Neural crest cell (in vitro differentiated cells): ENCODE measurements around the gene PHACTR1. TPM values are rescaled to one million over a fixed set of nuclear protein-coding genes. Genes with fewer than 3 reads are reported as not detected.

ENCODE experiments used
- DNase-seq: peaks from one replicate; pipeline ENCODE4 v3.0.0; 2021; ENCODE audit warnings: low read depth, mixed read lengths, low spot score
- H3K27ac Mint-ChIP-seq: one replicate; pipeline ENCODE4 v1.8.0; 2021; ENCODE audit warnings: mild to moderate bottlenecking, mixed read lengths; ENCODE audit not compliant: unreplicated experiment
- H3K27me3 Mint-ChIP-seq: 2 replicates; pipeline ENCODE4 v1.8.0; 2021; ENCODE audit warnings: low read depth, mild to moderate bottlenecking, mixed read lengths
- H3K36me3 Mint-ChIP-seq: 2 replicates; pipeline ENCODE4 v1.8.0; 2021; ENCODE audit warnings: low read depth, mild to moderate bottlenecking, mixed read lengths
- H3K4me1 Mint-ChIP-seq: 2 replicates; pipeline ENCODE4 v1.8.0; 2021; ENCODE audit warnings: mixed read lengths
- H3K4me3 Mint-ChIP-seq: one replicate; pipeline ENCODE4 v1.8.0; 2021; ENCODE audit warnings: mild to moderate bottlenecking, mixed read lengths
- H3K9me3 Mint-ChIP-seq: 2 replicates; pipeline ENCODE4 v1.8.0; 2021; ENCODE audit warnings: mixed read lengths
- CTCF ChIP-seq: fragments of 200-600 bp; sonication (generic); conservative IDR thresholded peaks from 2 replicates; pipeline ENCODE4 v1.5.0; 2021; ENCODE audit warnings: antibody characterized with exemption, mild to moderate bottlenecking
- total RNA-seq: library from RNA; stranded (reverse); gene quantifications from 2 replicates; pipeline ENCODE4 v1.2.1, GENCODE V29; 2021

PHACTR1 gene
- total RNA-seq, 1 donor from 2014 or later, result 10.4 TPM

GRCh38 chr6:12802440-12802839 lies 85.9 kb downstream of the PHACTR1 start:
- TF ChIP-seq CTCF, result no peak
- Mint-ChIP-seq H3K4me3 (no peak overlapping the region), H3K27me3 (peaks cover 3% of the 10 kb centered on the region), H3K27ac (no peak overlapping the region), H3K36me3 (no peaks in the 10 kb centered on the region), H3K9me3 (no peaks in the 10 kb centered on the region), H3K4me1 (peaks cover 1% of the 10 kb centered on the region)
- no peak for DNase-seq

GRCh38 chr6:12803486-12803885 lies 86.9 kb downstream of the PHACTR1 start:
- TF ChIP-seq CTCF, result no peak
- H3K27me3 Mint-ChIP-seq, result peaks cover 3% of the 10 kb centered on the region
- H3K9me3 Mint-ChIP-seq, result no peaks in the 10 kb centered on the region
- DNase-seq, result no peak
- H3K4me3 Mint-ChIP-seq, result no peak overlapping the region
- H3K36me3 Mint-ChIP-seq, result no peaks in the 10 kb centered on the region
- peaks cover 5% of the 10 kb centered on the region for H3K4me1 Mint-ChIP-seq
- H3K27ac Mint-ChIP-seq, result no peak overlapping the region

GRCh38 chr6:12804952-12805645 lies 88.5 kb downstream of the PHACTR1 start:
- Mint-ChIP-seq H3K27ac (no peak overlapping the region), H3K9me3 (no peaks in the 10 kb centered on the region), H3K27me3 (peaks cover 3% of the 10 kb centered on the region), H3K4me3 (no peak overlapping the region), H3K4me1 (peaks cover 5% of the 10 kb centered on the region), H3K36me3 (no peaks in the 10 kb centered on the region)
- TF ChIP-seq CTCF, result no peak
- DNase-seq, result no peak

GRCh38 chr6:12806136-12806535 lies 89.6 kb downstream of the PHACTR1 start:
- H3K9me3 Mint-ChIP-seq, result no peaks in the 10 kb centered on the region
- DNase-seq, result no peak
- no peaks in the 10 kb centered on the region for H3K36me3 Mint-ChIP-seq
- H3K4me3 Mint-ChIP-seq, result no peak overlapping the region
- H3K27ac Mint-ChIP-seq, result no peak overlapping the region
- peaks cover 5% of the 10 kb centered on the region for H3K4me1 Mint-ChIP-seq
- TF ChIP-seq CTCF, result no peak
- H3K27me3 Mint-ChIP-seq, result peaks cover 3% of the 10 kb centered on the region

- Mint-ChIP-seq H3K36me3 (no peaks in the 10 kb centered on the region), H3K9me3 (no peaks in the 10 kb centered on the region), H3K4me1 (peaks cover 5% of the 10 kb centered on the region), H3K4me3 (no peak overlapping the region), H3K27me3 (peaks cover 3% of the 10 kb centered on the region), H3K27ac (no peak overlapping the region)
- no peak for DNase-seq
- TF ChIP-seq CTCF, result no peak
Observed at GRCh38 chr6:12806796-12807195, 90.2 kb downstream of the PHACTR1 start.
